ENCODE results near the gene POMP. TPM values are rescaled to one million over a fixed set of nuclear protein-coding genes. Genes with fewer than 3 reads are reported as not detected.

POMP gene
- total and polyA plus RNA-seq, 2 of the 4 experiments (the other 2 are of a cell fraction) = 60.2 to 68.4 TPM

Small RNA genes lying within 50 kb of the gene (microRNA-seq; reads per million reads assigned to microRNA genes)
- gene RF00019 (ENCODE audit: insufficient read depth, insufficient read length) = not detected
- gene RNU6-53P (ENCODE audit: insufficient read depth, insufficient read length) = not detected

Small RNA genes lying within 50 kb of the gene (small RNA-seq; reads per million reads assigned to genes)
- gene RF00019 (0 reads per million in 5 experiments), gene RNU6-53P (0 reads per million in 5 experiments)

Other genes starting within 250 kb of the POMP start
- gene FLT1, start 164.0 kb upstream of the POMP start, total RNA-seq (2012; rRNA removed) = 10.0 and 10.4 TPM in 2 replicates
- gene FLT1, start 164.0 kb upstream of the POMP start, polyA plus RNA-seq (2012; rRNA removed) = 4.4 and 4.5 TPM in 2 replicates
- 0.54 and 0.83 TPM in 2 replicates for gene SLC46A3, start 59.8 kb downstream of the POMP start, total RNA-seq (2012; rRNA removed)
- gene SLC46A3, start 59.8 kb downstream of the POMP start, polyA plus RNA-seq (2012; rRNA removed) = 0.86 and 0.89 TPM in 2 replicates
- under 0.01 TPM in 1 of 2 replicates, not detected in the other for gene MTUS2, start 161.2 kb downstream of the POMP start, total RNA-seq (2012; rRNA removed)
- gene MTUS2, start 161.2 kb downstream of the POMP start, polyA plus RNA-seq (2012; rRNA removed) = 0.02 TPM in 1 of 2 replicates, not detected in the other

Measured in IMR-90 (cell line).